Trophoblast cell (in vitro differentiated cells and primary cell): ENCODE results near the gene PTPRN2.
A peak's percentile ranks its signal among the peaks of the same experiment; 100 is the strongest.

ENCODE experiments used
- DNase-seq, 2 donors: peaks; one replicate each; pipeline ENCODE4 v3.0.0-alpha.2; 2016
- H2AFZ ChIP-seq: 2 replicates; pipeline ENCODE4 v1.6.1; 2013; ENCODE audit warnings: low read length, moderate library complexity, mild to moderate bottlenecking; ENCODE audit not compliant: insufficient read depth, poor library complexity
- H2AK5ac ChIP-seq: 2 replicates; pipeline ENCODE4 v1.6.1; 2013; ENCODE audit warnings: mild to moderate bottlenecking, low read length
- H2BK120ac ChIP-seq: 2 replicates; pipeline ENCODE4 v1.6.1; 2013; ENCODE audit warnings: low read length, mild to moderate bottlenecking, moderate library complexity; ENCODE audit not compliant: insufficient read depth, poor library complexity
- H2BK12ac ChIP-seq: 2 replicates; pipeline ENCODE4 v1.6.1; 2013; ENCODE audit warnings: mild to moderate bottlenecking, low read length, moderate library complexity
- H2BK5ac ChIP-seq: 2 replicates; pipeline ENCODE4 v1.6.1; 2013; ENCODE audit warnings: low read length, low read depth, moderate library complexity, mild to moderate bottlenecking; ENCODE audit not compliant: poor library complexity
- H3K14ac ChIP-seq: 2 replicates; pipeline ENCODE4 v1.6.1; 2013; ENCODE audit warnings: mild to moderate bottlenecking, low read length
- H3K18ac ChIP-seq: 2 replicates; pipeline ENCODE4 v1.6.1; 2013; ENCODE audit warnings: mild to moderate bottlenecking, low read length
- H3K23ac ChIP-seq: 2 replicates; pipeline ENCODE4 v1.6.1; 2013; ENCODE audit warnings: low read length
- H3K27ac ChIP-seq: 2 replicates; pipeline ENCODE4 v1.5.1; 2013; ENCODE audit warnings: low read depth, mild to moderate bottlenecking, inconsistent platforms, low read length, moderate library complexity
- H3K27me3 ChIP-seq: 2 replicates; pipeline ENCODE4 v1.6.1; 2013; ENCODE audit warnings: inconsistent platforms, mild to moderate bottlenecking, low read length, moderate library complexity; ENCODE audit not compliant: insufficient read depth
- H3K36me3 ChIP-seq, 2 experiments: 1 replicate in 1 of 2; 2 replicates in 1 of 2; pipeline ENCODE4 v1.6.1; 2013; ENCODE audit warnings: low read length in 2 of 2, mild to moderate bottlenecking in 2 of 2, moderate library complexity in 1 of 2; ENCODE audit not compliant: insufficient read depth in 2 of 2, control insufficient read depth in 1 of 2
- H3K4ac ChIP-seq: 2 replicates; pipeline ENCODE4 v1.6.1; 2013; ENCODE audit warnings: low read depth, mild to moderate bottlenecking, low read length, moderate library complexity
- H3K4me1 ChIP-seq, 2 experiments: 1 replicate in 1 of 2; 2 replicates in 1 of 2; pipeline ENCODE4 v1.6.1; 2013; ENCODE audit warnings: low read length in 2 of 2, mild to moderate bottlenecking in 2 of 2, moderate library complexity in 1 of 2; ENCODE audit not compliant: insufficient read depth in 2 of 2, control insufficient read depth in 1 of 2
- H3K4me2 ChIP-seq: 2 replicates; pipeline ENCODE4 v1.6.1; 2013; ENCODE audit warnings: inconsistent platforms, mild to moderate bottlenecking, low read length, moderate library complexity
- H3K4me3 ChIP-seq: 2 replicates; pipeline ENCODE4 v1.5.1; 2013; ENCODE audit warnings: mild to moderate bottlenecking, low read depth, low read length, inconsistent platforms
- H3K79me1 ChIP-seq: one replicate; pipeline ENCODE4 v1.6.1; 2013; ENCODE audit warnings: low read length
- H3K79me2 ChIP-seq: 2 replicates; pipeline ENCODE4 v1.6.1; 2013; ENCODE audit warnings: low read length, mild to moderate bottlenecking; ENCODE audit not compliant: control insufficient read depth, insufficient read depth, poor library complexity
- H3K9ac ChIP-seq: 2 replicates; pipeline ENCODE4 v1.6.1; 2013; ENCODE audit warnings: mild to moderate bottlenecking, low read length
- H3K9me3 ChIP-seq: 2 replicates; pipeline ENCODE4 v1.6.1; 2013; ENCODE audit warnings: low read depth, mild to moderate bottlenecking, control low read depth, inconsistent platforms, low read length; ENCODE audit not compliant: insufficient read depth
- H4K12ac ChIP-seq: 2 replicates; pipeline ENCODE4 v1.6.1; 2013; ENCODE audit warnings: low read depth, mild to moderate bottlenecking, low read length, moderate library complexity
- H4K8ac ChIP-seq: 2 replicates; pipeline ENCODE4 v1.6.1; 2013; ENCODE audit warnings: low read depth, mild to moderate bottlenecking, low read length, moderate library complexity
- H4K91ac ChIP-seq: one replicate; pipeline ENCODE4 v1.6.1; 2013; ENCODE audit warnings: low read depth, mild to moderate bottlenecking, low read length, moderate library complexity
- WGBS: extraction: QIAGEN DNeasy Blood & Tissue Kit; methylation state at CpG from one replicate; pipeline ENCODE4 v1.1.7; 2013; ENCODE audit warnings: missing lambda C conversion rate; ENCODE audit not compliant: insufficient read length, insufficient coverage; ENCODE audit errors: extremely low coverage; 5-methylcytosine and 5-hydroxymethylcytosine counted together

Gene PTPRN2

GRCh38 chr7:157961731-157962457, 625.7 kb downstream of the PTPRN2 start:
- Histone ChIP-seq H3K4me2 (no peak overlapping the region), H4K12ac (no peak overlapping the region), H3K79me1 (no peaks in the 10 kb centered on the region), H3K14ac (no peak overlapping the region), H2BK120ac (no peak overlapping the region), H3K23ac (no peak overlapping the region), H4K8ac (no peak overlapping the region), H3K4me1 (no peaks in the 10 kb centered on the region), H3K9me3 (peaks cover 4% of the 10 kb centered on the region), H3K79me2 (no peaks in the 10 kb centered on the region), H3K4me3 (no peak overlapping the region), H3K27me3 (no peaks in the 10 kb centered on the region), H3K18ac (no peak overlapping the region), H2AFZ (no peak overlapping the region), H3K36me3 (no peaks in the 10 kb centered on the region), H3K9ac (no peak overlapping the region), H2AK5ac (no peak overlapping the region), H3K27ac (no peak overlapping the region), H4K91ac (no peak overlapping the region), H2BK5ac (no peak overlapping the region), H2BK12ac (no peak overlapping the region), H3K4ac (no peak overlapping the region)
- no CpG with 5 or more reads among the region's 29 CpGs for WGBS
- DNase-seq, result no peak

DNA sequence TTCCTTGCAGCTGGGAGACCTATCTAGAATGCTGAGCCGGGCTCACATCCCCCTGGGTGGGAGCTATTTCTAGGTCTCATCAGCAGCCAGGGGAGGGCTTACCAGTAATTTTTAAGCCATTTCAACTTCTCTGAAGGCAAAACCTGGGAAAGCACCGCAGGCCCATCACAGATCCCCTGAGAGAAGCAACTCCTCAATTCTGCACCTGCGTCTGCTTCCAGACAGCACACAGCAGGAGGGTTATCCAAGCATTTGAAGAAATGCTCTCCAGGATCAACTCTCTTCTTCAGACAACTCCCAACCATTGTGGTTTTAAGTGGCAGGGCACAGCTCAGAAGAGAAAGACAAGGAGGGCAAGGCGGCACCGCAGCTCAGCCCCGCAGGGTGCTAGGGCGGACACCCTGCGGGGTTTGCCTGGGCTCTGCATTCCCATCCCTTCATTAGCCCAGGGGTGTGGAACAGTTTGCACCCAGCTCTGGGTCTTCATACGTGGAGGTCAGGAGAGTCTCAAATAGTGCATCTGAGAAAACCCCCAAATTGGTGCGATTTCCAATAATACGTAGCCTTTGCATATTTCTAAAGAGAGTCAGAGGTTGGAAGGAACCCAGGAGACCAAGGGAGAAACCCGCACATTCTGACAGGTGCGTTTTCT, 632.1 kb downstream of the PTPRN2 start:
- Histone ChIP-seq H4K12ac (no peak overlapping the region), H3K27me3 (no peaks in the 10 kb centered on the region), H3K23ac (no peak overlapping the region), H2AK5ac (no peak overlapping the region), H3K79me1 (no peaks in the 10 kb centered on the region), H4K8ac (no peak overlapping the region), H3K4me1 (no peaks in the 10 kb centered on the region), H4K91ac (no peak overlapping the region), H3K36me3 (no peaks in the 10 kb centered on the region), H3K4me2 (no peak overlapping the region), H3K79me2 (no peaks in the 10 kb centered on the region), H3K14ac (no peak overlapping the region), H3K4ac (no peak overlapping the region), H3K27ac (no peak overlapping the region), H2BK5ac (no peak overlapping the region), H3K9me3 (peaks cover 19% of the 10 kb centered on the region), H3K18ac (no peak overlapping the region), H2BK12ac (no peak overlapping the region), H3K9ac (no peak overlapping the region), H3K4me3 (no peak overlapping the region), H2BK120ac (no peak overlapping the region), H2AFZ (no peak overlapping the region)
- WGBS, result no CpG with 5 or more reads among the region's 13 CpGs
- no peak for DNase-seq

- no peak overlapping the region for H3K4me2 ChIP-seq
- H3K9me3 ChIP-seq, result peaks cover 20% of the 10 kb centered on the region
- no peak overlapping the region for H3K4me3 ChIP-seq
- H3K4ac ChIP-seq, result no peak overlapping the region
- H2AFZ ChIP-seq, result no peak overlapping the region
- no peak overlapping the region for H3K18ac ChIP-seq
- no peak overlapping the region for H2BK12ac ChIP-seq
- no peaks in the 10 kb centered on the region for H3K36me3 ChIP-seq
- no peak overlapping the region for H2AK5ac ChIP-seq
- WGBS, result no CpG with 5 or more reads among the region's 7 CpGs
- H3K79me1 ChIP-seq, result no peaks in the 10 kb centered on the region
- H4K91ac ChIP-seq, result no peak overlapping the region
- no peak overlapping the region for H4K8ac ChIP-seq
- H3K23ac ChIP-seq, result no peak overlapping the region
- H3K9ac ChIP-seq, result no peak overlapping the region
- no peak for DNase-seq
- H3K79me2 ChIP-seq, result no peaks in the 10 kb centered on the region
- H3K27ac ChIP-seq, result no peak overlapping the region
- no peaks in the 10 kb centered on the region for H3K27me3 ChIP-seq
- H2BK120ac ChIP-seq, result no peak overlapping the region
- no peak overlapping the region for H2BK5ac ChIP-seq
- H4K12ac ChIP-seq, result no peak overlapping the region
- no peaks in the 10 kb centered on the region for H3K4me1 ChIP-seq
- H3K14ac ChIP-seq, result no peak overlapping the region
Measured at GRCh38 chr7:157954901-157955300, 632.7 kb downstream of the PTPRN2 start.

DNA sequence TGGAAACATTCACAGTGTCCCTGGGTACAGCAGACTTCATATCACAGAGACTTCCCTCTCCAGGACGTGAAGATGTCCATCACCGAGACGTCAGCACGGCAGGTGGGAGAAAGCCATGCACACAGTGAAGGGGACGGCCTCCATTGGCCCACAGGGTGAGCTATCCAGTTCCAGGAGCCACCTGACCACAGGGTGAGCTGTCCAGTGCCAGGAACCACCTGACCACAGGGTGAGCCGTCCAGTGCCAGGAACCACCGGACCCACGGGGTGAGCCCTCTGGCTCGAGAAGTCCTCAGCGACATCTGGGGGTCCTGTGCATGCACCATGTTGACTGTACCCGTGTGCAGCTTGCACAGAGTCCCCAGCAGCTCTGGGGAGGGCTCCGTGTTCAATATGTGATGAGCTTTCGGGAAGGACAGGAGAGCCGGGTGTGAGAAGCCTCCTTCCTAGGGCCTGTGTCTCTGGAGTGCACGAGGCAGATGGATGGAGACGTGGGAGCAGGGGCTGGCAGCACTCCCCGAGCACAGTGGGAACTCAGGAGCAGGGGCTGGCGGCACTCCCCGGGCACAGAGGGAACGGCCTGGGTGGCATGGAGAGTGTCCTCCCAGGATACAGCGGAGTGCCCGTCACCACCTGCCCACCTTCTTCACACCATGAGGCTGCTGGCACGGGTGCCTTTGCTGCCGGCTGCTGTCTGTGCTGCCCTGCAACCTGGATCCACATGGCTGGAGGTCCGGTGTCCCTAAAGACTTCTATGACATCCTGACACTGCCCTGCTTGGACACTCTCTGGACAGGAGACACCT, 634.6 kb downstream of the PTPRN2 start:
- no peaks in the 10 kb centered on the region for H3K79me1 ChIP-seq
- WGBS, result no CpG with 5 or more reads among the region's 25 CpGs
- no peaks in the 10 kb centered on the region for H3K79me2 ChIP-seq
- no peak overlapping the region for H2BK120ac ChIP-seq
- no peak overlapping the region for H4K91ac ChIP-seq
- H3K4ac ChIP-seq, result no peak overlapping the region
- no peak overlapping the region for H2BK12ac ChIP-seq
- H2BK5ac ChIP-seq, result no peak overlapping the region
- H3K36me3 ChIP-seq, result no peaks in the 10 kb centered on the region
- H3K18ac ChIP-seq, result no peak overlapping the region
- no peak for DNase-seq
- H3K27ac ChIP-seq, result no peak overlapping the region
- H3K4me1 ChIP-seq, result no peaks in the 10 kb centered on the region
- H2AK5ac ChIP-seq, result no peak overlapping the region
- H3K14ac ChIP-seq, result no peak overlapping the region
- H4K12ac ChIP-seq, result peak overlapping the region; percentile 23
- peaks cover 22% of the 10 kb centered on the region for H3K9me3 ChIP-seq
- no peak overlapping the region for H2AFZ ChIP-seq
- no peaks in the 10 kb centered on the region for H3K27me3 ChIP-seq
- H3K9ac ChIP-seq, result no peak overlapping the region
- H3K23ac ChIP-seq, result no peak overlapping the region
- no peak overlapping the region for H3K4me2 ChIP-seq
- no peak overlapping the region for H4K8ac ChIP-seq
- no peak overlapping the region for H3K4me3 ChIP-seq
